ENCODE measurements around the gene BBS10.

- no peak for TF ChIP-seq CTCF (IDR thresholded peaks at IDR 0.05)
- TF ChIP-seq POLR2AphosphoS5 (IDR thresholded peaks at IDR 0.05; ENCODE audit: insufficient read depth in 1 of 2, low read depth in 1 of 2) = no peak
- no peak for TF ChIP-seq POLR2A (IDR thresholded peaks at IDR 0.05)
Observed at GRCh38 chr12:76383988-76384387, 35.8 kb upstream of the BBS10 start.

Data from vagina (tissue), 2 donors.